Measurements from ENCODE around the gene SCAMP1.

DNA sequence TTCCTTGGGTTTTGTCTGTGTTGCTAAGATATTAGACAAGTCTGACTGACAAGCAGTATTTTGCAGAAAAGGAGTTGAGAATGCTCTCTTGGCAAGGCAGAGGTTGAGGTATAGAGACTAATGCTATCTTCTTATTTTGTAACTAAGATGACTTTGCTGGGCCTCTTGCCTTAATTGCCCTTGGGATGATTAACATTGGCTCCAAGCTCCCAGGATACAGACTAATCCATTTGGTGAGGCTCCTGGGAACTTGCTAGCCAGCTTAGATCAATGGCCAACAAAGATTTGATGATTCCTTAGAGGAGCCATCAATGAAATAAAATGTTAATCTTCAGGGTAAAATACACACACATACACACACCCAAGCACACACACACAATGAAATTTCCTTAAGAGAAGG is 37.2 kb upstream of the SCAMP1 start:
- TF ChIP-seq, protein P1, sequence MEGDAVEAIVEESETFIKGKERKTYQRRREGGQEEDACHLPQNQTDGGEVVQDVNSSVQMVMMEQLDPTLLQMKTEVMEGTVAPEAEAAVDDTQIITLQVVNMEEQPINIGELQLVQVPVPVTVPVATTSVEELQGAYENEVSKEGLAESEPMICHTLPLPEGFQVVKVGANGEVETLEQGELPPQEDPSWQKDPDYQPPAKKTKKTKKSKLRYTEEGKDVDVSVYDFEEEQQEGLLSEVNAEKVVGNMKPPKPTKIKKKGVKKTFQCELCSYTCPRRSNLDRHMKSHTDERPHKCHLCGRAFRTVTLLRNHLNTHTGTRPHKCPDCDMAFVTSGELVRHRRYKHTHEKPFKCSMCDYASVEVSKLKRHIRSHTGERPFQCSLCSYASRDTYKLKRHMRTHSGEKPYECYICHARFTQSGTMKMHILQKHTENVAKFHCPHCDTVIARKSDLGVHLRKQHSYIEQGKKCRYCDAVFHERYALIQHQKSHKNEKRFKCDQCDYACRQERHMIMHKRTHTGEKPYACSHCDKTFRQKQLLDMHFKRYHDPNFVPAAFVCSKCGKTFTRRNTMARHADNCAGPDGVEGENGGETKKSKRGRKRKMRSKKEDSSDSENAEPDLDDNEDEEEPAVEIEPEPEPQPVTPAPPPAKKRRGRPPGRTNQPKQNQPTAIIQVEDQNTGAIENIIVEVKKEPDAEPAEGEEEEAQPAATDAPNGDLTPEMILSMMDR (IDR thresholded peaks at IDR 0.05), result no peak
- TF ChIP-seq FOXP1 (CRISPR knock-in tag; IDR thresholded peaks at IDR 0.05; ENCODE audit: borderline replicate concordance) (no peak), ETV6 (CRISPR knock-in tag; IDR thresholded peaks at IDR 0.05) (no peak), ZBTB21 (CRISPR knock-in tag; IDR thresholded peaks at IDR 0.05; ENCODE audit: borderline replicate concordance) (no peak), FOXJ3 (CRISPR knock-in tag; IDR thresholded peaks at IDR 0.05; ENCODE audit: borderline replicate concordance) (no peak), ATF3 (CRISPR knock-in tag; conservative IDR thresholded peaks at IDR 0.05) (no peak), PREB (CRISPR knock-in tag; IDR thresholded peaks at IDR 0.05; ENCODE audit: borderline replicate concordance) (no peak), JUN (CRISPR knock-in tag; IDR thresholded peaks at IDR 0.05) (no peak), ZSCAN18 (CRISPR knock-in tag; IDR thresholded peaks at IDR 0.05) (no peak), MYBL2 (CRISPR knock-in tag; IDR thresholded peaks at IDR 0.05) (no peak), NFYB (CRISPR knock-in tag; conservative IDR thresholded peaks at IDR 0.05; ENCODE audit: low read depth) (no peak)
- TF ChIP-seq, protein P2, sequence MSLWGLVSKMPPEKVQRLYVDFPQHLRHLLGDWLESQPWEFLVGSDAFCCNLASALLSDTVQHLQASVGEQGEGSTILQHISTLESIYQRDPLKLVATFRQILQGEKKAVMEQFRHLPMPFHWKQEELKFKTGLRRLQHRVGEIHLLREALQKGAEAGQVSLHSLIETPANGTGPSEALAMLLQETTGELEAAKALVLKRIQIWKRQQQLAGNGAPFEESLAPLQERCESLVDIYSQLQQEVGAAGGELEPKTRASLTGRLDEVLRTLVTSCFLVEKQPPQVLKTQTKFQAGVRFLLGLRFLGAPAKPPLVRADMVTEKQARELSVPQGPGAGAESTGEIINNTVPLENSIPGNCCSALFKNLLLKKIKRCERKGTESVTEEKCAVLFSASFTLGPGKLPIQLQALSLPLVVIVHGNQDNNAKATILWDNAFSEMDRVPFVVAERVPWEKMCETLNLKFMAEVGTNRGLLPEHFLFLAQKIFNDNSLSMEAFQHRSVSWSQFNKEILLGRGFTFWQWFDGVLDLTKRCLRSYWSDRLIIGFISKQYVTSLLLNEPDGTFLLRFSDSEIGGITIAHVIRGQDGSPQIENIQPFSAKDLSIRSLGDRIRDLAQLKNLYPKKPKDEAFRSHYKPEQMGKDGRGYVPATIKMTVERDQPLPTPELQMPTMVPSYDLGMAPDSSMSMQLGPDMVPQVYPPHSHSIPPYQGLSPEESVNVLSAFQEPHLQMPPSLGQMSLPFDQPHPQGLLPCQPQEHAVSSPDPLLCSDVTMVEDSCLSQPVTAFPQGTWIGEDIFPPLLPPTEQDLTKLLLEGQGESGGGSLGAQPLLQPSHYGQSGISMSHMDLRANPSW (CRISPR knock-in tag; conservative IDR thresholded peaks at IDR 0.05; ENCODE audit: low read depth), result no peak
- TF ChIP-seq, protein P3, sequence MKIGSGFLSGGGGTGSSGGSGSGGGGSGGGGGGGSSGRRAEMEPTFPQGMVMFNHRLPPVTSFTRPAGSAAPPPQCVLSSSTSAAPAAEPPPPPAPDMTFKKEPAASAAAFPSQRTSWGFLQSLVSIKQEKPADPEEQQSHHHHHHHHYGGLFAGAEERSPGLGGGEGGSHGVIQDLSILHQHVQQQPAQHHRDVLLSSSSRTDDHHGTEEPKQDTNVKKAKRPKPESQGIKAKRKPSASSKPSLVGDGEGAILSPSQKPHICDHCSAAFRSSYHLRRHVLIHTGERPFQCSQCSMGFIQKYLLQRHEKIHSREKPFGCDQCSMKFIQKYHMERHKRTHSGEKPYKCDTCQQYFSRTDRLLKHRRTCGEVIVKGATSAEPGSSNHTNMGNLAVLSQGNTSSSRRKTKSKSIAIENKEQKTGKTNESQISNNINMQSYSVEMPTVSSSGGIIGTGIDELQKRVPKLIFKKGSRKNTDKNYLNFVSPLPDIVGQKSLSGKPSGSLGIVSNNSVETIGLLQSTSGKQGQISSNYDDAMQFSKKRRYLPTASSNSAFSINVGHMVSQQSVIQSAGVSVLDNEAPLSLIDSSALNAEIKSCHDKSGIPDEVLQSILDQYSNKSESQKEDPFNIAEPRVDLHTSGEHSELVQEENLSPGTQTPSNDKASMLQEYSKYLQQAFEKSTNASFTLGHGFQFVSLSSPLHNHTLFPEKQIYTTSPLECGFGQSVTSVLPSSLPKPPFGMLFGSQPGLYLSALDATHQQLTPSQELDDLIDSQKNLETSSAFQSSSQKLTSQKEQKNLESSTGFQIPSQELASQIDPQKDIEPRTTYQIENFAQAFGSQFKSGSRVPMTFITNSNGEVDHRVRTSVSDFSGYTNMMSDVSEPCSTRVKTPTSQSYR (CRISPR knock-in tag; IDR thresholded peaks at IDR 0.05), result no peak
- TF ChIP-seq, protein P4, sequence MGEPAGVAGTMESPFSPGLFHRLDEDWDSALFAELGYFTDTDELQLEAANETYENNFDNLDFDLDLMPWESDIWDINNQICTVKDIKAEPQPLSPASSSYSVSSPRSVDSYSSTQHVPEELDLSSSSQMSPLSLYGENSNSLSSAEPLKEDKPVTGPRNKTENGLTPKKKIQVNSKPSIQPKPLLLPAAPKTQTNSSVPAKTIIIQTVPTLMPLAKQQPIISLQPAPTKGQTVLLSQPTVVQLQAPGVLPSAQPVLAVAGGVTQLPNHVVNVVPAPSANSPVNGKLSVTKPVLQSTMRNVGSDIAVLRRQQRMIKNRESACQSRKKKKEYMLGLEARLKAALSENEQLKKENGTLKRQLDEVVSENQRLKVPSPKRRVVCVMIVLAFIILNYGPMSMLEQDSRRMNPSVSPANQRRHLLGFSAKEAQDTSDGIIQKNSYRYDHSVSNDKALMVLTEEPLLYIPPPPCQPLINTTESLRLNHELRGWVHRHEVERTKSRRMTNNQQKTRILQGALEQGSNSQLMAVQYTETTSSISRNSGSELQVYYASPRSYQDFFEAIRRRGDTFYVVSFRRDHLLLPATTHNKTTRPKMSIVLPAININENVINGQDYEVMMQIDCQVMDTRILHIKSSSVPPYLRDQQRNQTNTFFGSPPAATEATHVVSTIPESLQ (CRISPR knock-in tag; IDR thresholded peaks at IDR 0.05), result no peak

Measured in WTC11 (cell line).